Muscle layer of duodenum (tissue), 2 donors: ENCODE measurements around the gene KCNF1.

Source experiments
- H3K27ac ChIP-seq: one replicate; pipeline ENCODE4 v1.7.0; 2013; ENCODE audit warnings: mild to moderate bottlenecking, low read length
- H3K27me3 ChIP-seq: one replicate; pipeline ENCODE4 v1.7.0; 2013; ENCODE audit warnings: low read depth, mild to moderate bottlenecking, control low read depth, low read length
- H3K36me3 ChIP-seq, 2 donors: one replicate each; pipeline ENCODE4 v1.7.0; 2013; ENCODE audit warnings: low read length in 2 of 2, control low read depth in 1 of 2, mild to moderate bottlenecking in 1 of 2; ENCODE audit not compliant: insufficient read depth in 2 of 2, control insufficient read depth in 1 of 2
- H3K4me1 ChIP-seq, 2 donors: one replicate each; pipeline ENCODE4 v1.7.0; 2013; ENCODE audit warnings: low read length in 2 of 2, mild to moderate bottlenecking in 2 of 2, control low read depth in 1 of 2, moderate library complexity in 1 of 2; ENCODE audit not compliant: insufficient read depth in 2 of 2, control insufficient read depth in 1 of 2
- H3K4me3 ChIP-seq, 2 donors: one replicate each; pipeline ENCODE4 v1.7.0; 2013; ENCODE audit warnings: low read length in 2 of 2, low read depth in 1 of 2, mild to moderate bottlenecking in 1 of 2
- H3K9me3 ChIP-seq, 2 donors: one replicate each; pipeline ENCODE4 v1.7.0; 2013; ENCODE audit warnings: low read length in 2 of 2, control low read depth in 1 of 2, mild to moderate bottlenecking in 1 of 2; ENCODE audit not compliant: control insufficient read depth in 1 of 2
- donor health status: healthy.

Gene KCNF1

GRCh38 chr2:10916953-10917352 lies 5.2 kb downstream of the KCNF1 start:
- peaks cover 12% of the 10 kb centered on the region for H3K27me3 ChIP-seq
- H3K4me3 ChIP-seq = no peak overlapping the region
- no peaks in the 10 kb centered on the region for H3K4me1 ChIP-seq
- no peaks in the 10 kb centered on the region for H3K36me3 ChIP-seq
- no peak overlapping the region for H3K27ac ChIP-seq
- no peaks in the 10 kb centered on the region for H3K9me3 ChIP-seq

- no peaks in the 10 kb centered on the region for H3K36me3 ChIP-seq
- peaks cover 6% of the 10 kb centered on the region for H3K27me3 ChIP-seq
- H3K9me3 ChIP-seq = no peaks in the 10 kb centered on the region
- no peak overlapping the region for H3K27ac ChIP-seq
- H3K4me1 ChIP-seq = no peaks in the 10 kb centered on the region
- H3K4me3 ChIP-seq = no peak overlapping the region
These were observed 6.2 kb downstream of the KCNF1 start for GRCh38 chr2:10917927-10918326.

GRCh38 chr2:10918661-10919409 lies 7.1 kb downstream of the KCNF1 start:
- Histone ChIP-seq H3K36me3 (no peaks in the 10 kb centered on the region), H3K4me1 (no peaks in the 10 kb centered on the region), H3K9me3 (no peaks in the 10 kb centered on the region), H3K27ac (no peak overlapping the region), H3K27me3 (peaks cover 1% of the 10 kb centered on the region), H3K4me3 (peak overlapping the region in 1 of 2 donors; percentile 5)

- no peak overlapping the region for H3K27ac ChIP-seq
- no peaks in the 10 kb centered on the region for H3K4me1 ChIP-seq
- no peaks in the 10 kb centered on the region for H3K27me3 ChIP-seq
- no peak overlapping the region for H3K4me3 ChIP-seq
- H3K9me3 ChIP-seq = no peaks in the 10 kb centered on the region
- H3K36me3 ChIP-seq = no peaks in the 10 kb centered on the region
These were observed 7.7 kb downstream of the KCNF1 start for GRCh38 chr2:10919410-10919770.

GRCh38 chr2:10919771-10920621 lies 8.3 kb downstream of the KCNF1 start:
- Histone ChIP-seq H3K27me3 (no peaks in the 10 kb centered on the region), H3K4me3 (no peak overlapping the region)

GRCh38 chr2:10920764-10921388 lies 9.1 kb downstream of the KCNF1 start:
- H3K27ac ChIP-seq = no peak overlapping the region
- no peaks in the 10 kb centered on the region for H3K36me3 ChIP-seq
- no peak overlapping the region for H3K4me3 ChIP-seq
- H3K27me3 ChIP-seq = no peaks in the 10 kb centered on the region
- no peaks in the 10 kb centered on the region for H3K9me3 ChIP-seq
- no peaks in the 10 kb centered on the region for H3K4me1 ChIP-seq

More at GRCh38 chr2:10919771-10920621, 8.3 kb downstream of the KCNF1 start:
- H3K27ac ChIP-seq = no peak overlapping the region
- no peaks in the 10 kb centered on the region for H3K36me3 ChIP-seq
- H3K4me1 ChIP-seq = no peaks in the 10 kb centered on the region
- H3K9me3 ChIP-seq = no peaks in the 10 kb centered on the region

GRCh38 chr2:10921525-10921924 lies 9.8 kb downstream of the KCNF1 start:
- Histone ChIP-seq H3K9me3 (no peaks in the 10 kb centered on the region), H3K4me3 (no peak overlapping the region), H3K27me3 (no peaks in the 10 kb centered on the region), H3K27ac (no peak overlapping the region), H3K4me1 (no peaks in the 10 kb centered on the region), H3K36me3 (no peaks in the 10 kb centered on the region)

- Histone ChIP-seq H3K36me3 (no peaks in the 10 kb centered on the region), H3K4me1 (no peaks in the 10 kb centered on the region), H3K27ac (no peak overlapping the region), H3K27me3 (no peaks in the 10 kb centered on the region), H3K9me3 (no peaks in the 10 kb centered on the region), H3K4me3 (no peak overlapping the region)
These were observed 10.7 kb downstream of the KCNF1 start for GRCh38 chr2:10922307-10923007.

- Histone ChIP-seq H3K9me3 (no peaks in the 10 kb centered on the region), H3K27me3 (no peaks in the 10 kb centered on the region), H3K36me3 (no peaks in the 10 kb centered on the region), H3K27ac (no peak overlapping the region), H3K4me1 (no peaks in the 10 kb centered on the region), H3K4me3 (no peak overlapping the region)
These were observed 11.3 kb downstream of the KCNF1 start for GRCh38 chr2:10923008-10923375.

GRCh38 chr2:10923965-10924364 lies 12.2 kb downstream of the KCNF1 start:
- Histone ChIP-seq H3K9me3 (no peaks in the 10 kb centered on the region), H3K36me3 (no peaks in the 10 kb centered on the region), H3K27ac (no peak overlapping the region), H3K4me3 (no peak overlapping the region), H3K27me3 (no peaks in the 10 kb centered on the region), H3K4me1 (no peaks in the 10 kb centered on the region)

- no peaks in the 10 kb centered on the region for H3K27me3 ChIP-seq
These were observed 12.7 kb downstream of the KCNF1 start for GRCh38 chr2:10924441-10924840.

More at GRCh38 chr2:10924441-10924840, 12.7 kb downstream of the KCNF1 start:
- Histone ChIP-seq H3K4me1 (no peaks in the 10 kb centered on the region), H3K27ac (no peak overlapping the region), H3K4me3 (no peak overlapping the region), H3K9me3 (no peaks in the 10 kb centered on the region), H3K36me3 (no peaks in the 10 kb centered on the region)
